Thoracic aorta (tissue), 2 donors: Measurements from ENCODE around the gene SPECC1. TPM values are rescaled to one million over a fixed set of nuclear protein-coding genes. Genes with fewer than 3 reads are reported as not detected.

ENCODE experiments used
- ATAC-seq: fragments of 150-250 bp; one replicate; pipeline ENCODE4 v1.8.0; 2017; ENCODE audit warnings: low read depth; ENCODE audit not compliant: insufficient number of reproducible peaks, low FRiP score
- DNase-seq: peaks from one replicate; pipeline ENCODE4 v3.0.0-alpha.2; 2020; ENCODE audit warnings: low spot score
- H3K27ac ChIP-seq, 2 donors: fragments of 200-600 bp; sonication (generic); 1 replicate in 1 of 2; 2 replicates in 1 of 2; pipeline ENCODE4 v1.5.1; 2016; ENCODE audit warnings: mild to moderate bottlenecking in 2 of 2, moderate library complexity in 2 of 2
- H3K27me3 ChIP-seq: fragments of 200-600 bp; sonication (generic); replicated peaks from 2 replicates; pipeline ENCODE4 v1.6.0; 2016; ENCODE audit warnings: mild to moderate bottlenecking; ENCODE audit not compliant: insufficient read depth
- H3K36me3 ChIP-seq: fragments of 200-600 bp; sonication (generic); one replicate; pipeline ENCODE4 v1.5.1; 2016
- H3K4me1 ChIP-seq, 2 donors: fragments of 200-600 bp; sonication (generic); 1 replicate in 1 of 2; 2 replicates in 1 of 2; pipeline versions ENCODE4 v1.5.1 to v1.6.0; 2016; ENCODE audit warnings: low read depth in 2 of 2, mild to moderate bottlenecking in 1 of 2; ENCODE audit not compliant: control insufficient read depth in 1 of 2
- H3K4me3 ChIP-seq: fragments of 200-600 bp; sonication (generic); 2 replicates; pipeline ENCODE4 v1.5.1; 2016; ENCODE audit warnings: mild to moderate bottlenecking
- H3K9me3 ChIP-seq: fragments of 200-600 bp; sonication (generic); 2 replicates; pipeline ENCODE4 v1.5.1; 2016
- total RNA-seq, 2 donors: library from RNA; depleted of rRNA; stranded (reverse); fragments of >200 nt; gene quantifications; one replicate each; pipeline versions ENCODE4 v1.1.0 to v1.2.3, GENCODE V29; 2016
- TF ChIP-seq, protein P1 (sequence below): fragments of 200-600 bp; sonication (generic); IDR thresholded peaks from one replicate; pipeline ENCODE4 v1.5.1; 2019; ENCODE audit warnings: antibody characterized with exemption

The SPECC1 gene
- total RNA-seq, 2 donors from 2014 or later: 89.8 to 91.9 TPM

DNA sequence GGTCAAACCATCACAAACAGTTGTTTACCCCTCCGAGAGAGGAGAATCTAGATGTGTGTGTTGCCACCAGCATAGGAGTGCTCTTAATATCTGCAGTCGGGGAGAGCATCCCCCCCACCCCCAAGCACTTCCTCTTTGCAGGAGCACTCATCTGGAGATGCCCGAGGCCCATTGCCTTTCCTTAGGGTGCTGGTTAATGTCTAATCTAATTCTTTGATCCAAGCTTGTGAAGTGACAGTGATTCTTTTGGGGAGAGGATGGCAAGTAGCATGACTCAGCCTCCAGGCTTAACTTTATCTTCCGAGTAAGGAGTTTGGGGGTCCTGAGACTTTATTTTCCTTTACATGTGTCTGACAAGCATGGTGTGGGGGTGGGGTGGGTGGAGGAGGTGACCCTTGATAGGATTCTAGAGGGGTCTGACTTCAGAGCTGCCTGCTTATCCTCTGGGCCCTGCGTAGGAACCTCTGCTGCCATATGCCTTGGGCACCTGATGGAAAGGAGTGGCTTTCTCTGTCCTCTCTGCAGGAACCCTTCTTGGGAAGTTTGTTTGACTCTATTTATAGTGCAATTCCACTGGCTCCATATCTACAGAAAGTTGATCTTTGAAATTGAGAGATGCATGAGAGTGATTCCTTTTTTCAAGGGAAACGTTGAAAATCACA is 207.1 kb downstream of the SPECC1 start:
- Histone ChIP-seq H3K27ac (no peak overlapping the region), H3K9me3 (no peaks in the 10 kb centered on the region)
- TF ChIP-seq, protein P1, sequence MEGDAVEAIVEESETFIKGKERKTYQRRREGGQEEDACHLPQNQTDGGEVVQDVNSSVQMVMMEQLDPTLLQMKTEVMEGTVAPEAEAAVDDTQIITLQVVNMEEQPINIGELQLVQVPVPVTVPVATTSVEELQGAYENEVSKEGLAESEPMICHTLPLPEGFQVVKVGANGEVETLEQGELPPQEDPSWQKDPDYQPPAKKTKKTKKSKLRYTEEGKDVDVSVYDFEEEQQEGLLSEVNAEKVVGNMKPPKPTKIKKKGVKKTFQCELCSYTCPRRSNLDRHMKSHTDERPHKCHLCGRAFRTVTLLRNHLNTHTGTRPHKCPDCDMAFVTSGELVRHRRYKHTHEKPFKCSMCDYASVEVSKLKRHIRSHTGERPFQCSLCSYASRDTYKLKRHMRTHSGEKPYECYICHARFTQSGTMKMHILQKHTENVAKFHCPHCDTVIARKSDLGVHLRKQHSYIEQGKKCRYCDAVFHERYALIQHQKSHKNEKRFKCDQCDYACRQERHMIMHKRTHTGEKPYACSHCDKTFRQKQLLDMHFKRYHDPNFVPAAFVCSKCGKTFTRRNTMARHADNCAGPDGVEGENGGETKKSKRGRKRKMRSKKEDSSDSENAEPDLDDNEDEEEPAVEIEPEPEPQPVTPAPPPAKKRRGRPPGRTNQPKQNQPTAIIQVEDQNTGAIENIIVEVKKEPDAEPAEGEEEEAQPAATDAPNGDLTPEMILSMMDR: no peak

GRCh38 chr17:20216853-20217252 is 207.7 kb downstream of the SPECC1 start:
- ATAC-seq (no peak), DNase-seq (no peak)
- Histone ChIP-seq H3K27me3 (no peaks in the 10 kb centered on the region), H3K4me3 (no peak overlapping the region), H3K4me1 (no peaks in the 10 kb centered on the region), H3K9me3 (no peaks in the 10 kb centered on the region), H3K36me3 (no peaks in the 10 kb centered on the region), H3K27ac (no peak overlapping the region)
- TF ChIP-seq, protein P1: no peak

More for the DNA sequence above, 207.1 kb downstream of the SPECC1 start:
- Histone ChIP-seq H3K36me3 (no peaks in the 10 kb centered on the region), H3K4me1 (no peaks in the 10 kb centered on the region), H3K27me3 (no peaks in the 10 kb centered on the region), H3K4me3 (no peak overlapping the region)
- ATAC-seq (no peak), DNase-seq (no peak)

GRCh38 chr17:20217677-20218076 is 208.5 kb downstream of the SPECC1 start:
- Histone ChIP-seq H3K36me3 (no peaks in the 10 kb centered on the region), H3K4me3 (no peak overlapping the region), H3K27me3 (no peaks in the 10 kb centered on the region), H3K9me3 (no peaks in the 10 kb centered on the region), H3K4me1 (no peaks in the 10 kb centered on the region), H3K27ac (no peak overlapping the region)
- no peak for DNase-seq
- no peak for ATAC-seq
- TF ChIP-seq, protein P1: no peak

DNA sequence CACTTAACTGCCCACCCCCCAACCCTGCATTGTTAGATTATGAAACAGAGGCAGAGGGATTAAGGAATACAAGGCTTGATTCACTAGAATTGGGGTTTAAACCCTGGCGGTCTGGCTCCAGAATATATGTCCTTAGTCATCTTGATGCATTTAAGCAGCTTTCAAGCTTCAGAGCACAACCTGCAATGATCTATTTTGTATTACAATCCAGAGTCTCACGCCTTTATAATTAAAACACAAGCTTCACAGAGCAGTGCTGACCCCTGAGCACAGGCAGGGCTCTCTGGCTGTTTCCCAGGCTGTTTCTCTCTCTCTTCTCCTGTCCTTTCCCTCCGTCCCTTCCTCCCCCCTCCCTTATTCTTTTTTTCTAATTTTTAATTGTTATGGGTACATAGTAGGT is 209.1 kb downstream of the SPECC1 start:
- no peak overlapping the region for H3K27ac ChIP-seq
- H3K4me1 ChIP-seq: peaks cover 0 to 5% of the 10 kb centered on the region in 2 donors
- ATAC-seq (no peak), DNase-seq (no peak)
- H3K27me3 ChIP-seq: no peaks in the 10 kb centered on the region
- no peaks in the 10 kb centered on the region for H3K36me3 ChIP-seq
- H3K4me3 ChIP-seq: no peak overlapping the region
- TF ChIP-seq, protein P1: no peak
- no peaks in the 10 kb centered on the region for H3K9me3 ChIP-seq

- Histone ChIP-seq H3K27ac (peak overlapping the region; percentile 21 to 25), H3K9me3 (no peaks in the 10 kb centered on the region), H3K4me3 (no peak overlapping the region), H3K36me3 (no peaks in the 10 kb centered on the region), H3K27me3 (no peaks in the 10 kb centered on the region), H3K4me1 (peaks cover 10 to 45% of the 10 kb centered on the region in 2 donors)
- ATAC-seq (no peak), DNase-seq (no peak)
- TF ChIP-seq, protein P1: no peak
Observed at GRCh38 chr17:20223808-20224328, 214.7 kb downstream of the SPECC1 start.
